K562 (cell line): ENCODE results near the gene COL6A1. TPM values are rescaled to one million over a fixed set of nuclear protein-coding genes. Genes with fewer than 3 reads are reported as not detected.

Experiments used
- BHLHE40 ChIP-seq: IDR thresholded peaks from 2 replicates; pipeline ENCODE4 v1.6.1; 2011; ENCODE audit warnings: low read length, improper control_type of control experiment
- CHD1 ChIP-seq: fragments of 200-600 bp; sonication (generic); IDR thresholded peaks from one replicate; pipeline ENCODE4 v1.6.1; 2012; ENCODE audit warnings: mild to moderate bottlenecking, moderate library complexity, low read length, inconsistent platforms
- CTCF ChIP-seq, 3 experiments: IDR thresholded peaks in 2 of 3; conservative IDR thresholded peaks in 1 of 3; 2 replicates each; pipeline ENCODE4 v1.5.1; 2011 to 2012; ENCODE audit warnings: low read length in 3 of 3, mild to moderate bottlenecking in 3 of 3, control low read depth in 2 of 3, improper control_type of control experiment in 1 of 3, inconsistent platforms in 1 of 3, low read depth in 1 of 3, mixed read lengths in 1 of 3, moderate library complexity in 1 of 3; ENCODE audit not compliant: insufficient read depth in 2 of 3
- DDX20 ChIP-seq: fragments of 450-650 bp; IDR thresholded peaks from 2 replicates; pipeline ENCODE4 v1.6.1; 2016; ENCODE audit warnings: missing genetic modification characterization, low read depth, mild to moderate bottlenecking, missing compliant biosample characterization, moderate library complexity
- MCM3 ChIP-seq: fragments of 450-650 bp; IDR thresholded peaks from 2 replicates; pipeline ENCODE4 v1.6.1; 2016
- MCM5 ChIP-seq: fragments of 450-650 bp; IDR thresholded peaks from 2 replicates; pipeline ENCODE4 v1.6.1; 2016; ENCODE audit warnings: low read depth
- MED1 ChIP-seq: sonication (generic); formaldehyde crosslinking; IDR thresholded peaks from 2 replicates; pipeline ENCODE4 v1.8.1; 2023; ENCODE audit warnings: missing genetic modification reagents, borderline replicate concordance
- MEF2A ChIP-seq: IDR thresholded peaks from 2 replicates; pipeline ENCODE4 v1.6.1; 2011; ENCODE audit warnings: low read depth, mild to moderate bottlenecking, low read length, moderate library complexity; ENCODE audit not compliant: control insufficient read depth
- MTA2 ChIP-seq: fragments of 450-650 bp; IDR thresholded peaks from 2 replicates; pipeline ENCODE4 v1.6.1; 2016; ENCODE audit warnings: low read depth
- PRPF4 ChIP-seq: fragments of 200-400 bp; formaldehyde crosslinking; IDR thresholded peaks from one replicate; pipeline ENCODE4 v1.6.1; 2017; ENCODE audit warnings: low read length, low read depth, mild to moderate bottlenecking; ENCODE audit not compliant: insufficient read depth, poor library complexity, severe bottlenecking
- TCF3 ChIP-seq: sonication (generic); formaldehyde crosslinking; IDR thresholded peaks from 2 replicates; pipeline ENCODE4 v1.4.0; 2020; ENCODE audit warnings: mild to moderate bottlenecking, missing genetic modification reagents
- ZNF436 ChIP-seq: fragments of 250-450, 450-650 bp; sonication (Bioruptor Pico); formaldehyde crosslinking; IDR thresholded peaks from 2 replicates; pipeline ENCODE4 v1.7.0; 2020; ENCODE audit warnings: mild to moderate bottlenecking
- ZSCAN32 ChIP-seq: fragments of 450-650 bp; formaldehyde crosslinking; IDR thresholded peaks from 2 replicates; pipeline ENCODE4 v1.4.0; 2020; ENCODE audit warnings: mild to moderate bottlenecking, moderate library complexity
- polyA plus RNA-seq, 8 experiments: library from polyadenylated mRNA; depleted of rRNA in 4 of 8; stranded (reverse) in 5 of 8; unstranded in 3 of 8; fragments of >200 nt; fragmentation: Nextera tagmentation in 2 of 8; fragmentation: Illumina TruSeq in 1 of 8; extraction: Ambion mirVana in 2 of 8; extraction: Trizol in 1 of 8; gene quantifications; 2 replicates each; pipeline versions ENCODE4 v1.2.1 to v1.2.3, GENCODE V29; 2011 to 2014; ENCODE audit warnings: inconsistent platforms in 1 of 8, missing spikeins in 1 of 8
- total RNA-seq, 7 experiments: library from RNA; depleted of rRNA in 6 of 7; stranded (reverse); fragments of >200 nt in 6 of 7; fragmentation: Illumina TruSeq in 2 of 7; extraction: Trizol in 2 of 7; gene quantifications; 2 replicates each; pipeline versions ENCODE4 v1.2.1 to v1.2.3, GENCODE V29; 2011 to 2021; ENCODE audit warnings: low replicate concordance in 1 of 7
- TF ChIP-seq, protein P1 (sequence below), 2 experiments: fragments of 450-650 bp in 1 of 2; sonication (generic) in 1 of 2; formaldehyde crosslinking in 1 of 2; IDR thresholded peaks; 2 replicates each; pipeline versions ENCODE4 v1.7.1 to v1.9.0; 2016 to 2022; ENCODE audit warnings: inconsistent platforms in 1 of 2, mild to moderate bottlenecking in 1 of 2, missing genetic modification reagents in 1 of 2
- TF ChIP-seq, protein P2 (sequence below): IDR thresholded peaks from 2 replicates; pipeline ENCODE4 v1.6.1; 2011; ENCODE audit not compliant: insufficient read length; ENCODE audit errors: extremely low read depth

COL6A1 gene
- total and polyA plus RNA-seq, 9 of the 15 experiments (the other 6 are each of a cell fraction or from before 2014, with no cell fraction given) = 0.07 to 1.3 (median 0.14) TPM; not detected in 3

DNA sequence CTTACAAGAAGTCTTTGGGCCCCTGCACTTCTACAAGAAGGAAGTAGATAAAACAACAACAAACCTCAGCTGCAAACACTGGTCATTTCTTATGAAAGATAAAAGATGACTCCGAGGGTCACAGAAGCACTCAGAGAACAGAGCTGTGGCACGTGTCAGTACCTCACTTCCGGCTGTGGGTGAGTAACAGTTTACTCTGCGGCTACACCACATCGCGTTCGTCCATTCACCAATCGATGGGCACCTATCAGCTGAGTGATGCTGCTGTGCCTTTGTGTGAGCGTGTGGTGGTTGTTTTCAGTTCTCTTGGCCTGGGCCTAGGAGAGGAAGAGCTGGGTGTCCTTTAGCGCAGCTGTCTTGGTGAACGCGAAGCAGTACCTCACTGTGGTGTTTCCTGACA, 49.9 kb downstream of the COL6A1 start (continued):
- TF ChIP-seq, protein P1, sequence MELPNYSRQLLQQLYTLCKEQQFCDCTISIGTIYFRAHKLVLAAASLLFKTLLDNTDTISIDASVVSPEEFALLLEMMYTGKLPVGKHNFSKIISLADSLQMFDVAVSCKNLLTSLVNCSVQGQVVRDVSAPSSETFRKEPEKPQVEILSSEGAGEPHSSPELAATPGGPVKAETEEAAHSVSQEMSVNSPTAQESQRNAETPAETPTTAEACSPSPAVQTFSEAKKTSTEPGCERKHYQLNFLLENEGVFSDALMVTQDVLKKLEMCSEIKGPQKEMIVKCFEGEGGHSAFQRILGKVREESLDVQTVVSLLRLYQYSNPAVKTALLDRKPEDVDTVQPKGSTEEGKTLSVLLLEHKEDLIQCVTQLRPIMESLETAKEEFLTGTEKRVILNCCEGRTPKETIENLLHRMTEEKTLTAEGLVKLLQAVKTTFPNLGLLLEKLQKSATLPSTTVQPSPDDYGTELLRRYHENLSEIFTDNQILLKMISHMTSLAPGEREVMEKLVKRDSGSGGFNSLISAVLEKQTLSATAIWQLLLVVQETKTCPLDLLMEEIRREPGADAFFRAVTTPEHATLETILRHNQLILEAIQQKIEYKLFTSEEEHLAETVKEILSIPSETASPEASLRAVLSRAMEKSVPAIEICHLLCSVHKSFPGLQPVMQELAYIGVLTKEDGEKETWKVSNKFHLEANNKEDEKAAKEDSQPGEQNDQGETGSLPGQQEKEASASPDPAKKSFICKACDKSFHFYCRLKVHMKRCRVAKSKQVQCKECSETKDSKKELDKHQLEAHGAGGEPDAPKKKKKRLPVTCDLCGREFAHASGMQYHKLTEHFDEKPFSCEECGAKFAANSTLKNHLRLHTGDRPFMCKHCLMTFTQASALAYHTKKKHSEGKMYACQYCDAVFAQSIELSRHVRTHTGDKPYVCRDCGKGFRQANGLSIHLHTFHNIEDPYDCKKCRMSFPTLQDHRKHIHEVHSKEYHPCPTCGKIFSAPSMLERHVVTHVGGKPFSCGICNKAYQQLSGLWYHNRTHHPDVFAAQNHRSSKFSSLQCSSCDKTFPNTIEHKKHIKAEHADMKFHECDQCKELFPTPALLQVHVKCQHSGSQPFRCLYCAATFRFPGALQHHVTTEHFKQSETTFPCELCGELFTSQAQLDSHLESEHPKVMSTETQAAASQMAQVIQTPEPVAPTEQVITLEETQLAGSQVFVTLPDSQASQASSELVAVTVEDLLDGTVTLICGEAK (IDR thresholded peaks at IDR 0.05) = 0 out of 2 replicates have a peak, but pooled peaks have one; percentile 26
- TF ChIP-seq, protein P1 (CRISPR knock-in tag; IDR thresholded peaks at IDR 0.05) = no peak
- TF ChIP-seq MED1 (CRISPR knock-in tag) = no peak
- TF ChIP-seq ZNF436 (CRISPR knock-in tag) = no peak
- TF ChIP-seq MTA2 = no peak
- no peak for TF ChIP-seq MCM3
- TF ChIP-seq ZSCAN32 (CRISPR knock-in tag) = no peak
- TF ChIP-seq MEF2A = no peak
- TF ChIP-seq BHLHE40 = peak; percentile 82
- TF ChIP-seq MCM5 = no peak
- no peak for TF ChIP-seq CTCF (IDR thresholded peaks at IDR 0.05 in 2 of 3, conservative IDR thresholded peaks at IDR 0.05 in 1 of 3; ENCODE audit: insufficient read depth in 2 of 3, low read depth in 1 of 3, low read length in 3 of 3)
- TF ChIP-seq, protein P2, sequence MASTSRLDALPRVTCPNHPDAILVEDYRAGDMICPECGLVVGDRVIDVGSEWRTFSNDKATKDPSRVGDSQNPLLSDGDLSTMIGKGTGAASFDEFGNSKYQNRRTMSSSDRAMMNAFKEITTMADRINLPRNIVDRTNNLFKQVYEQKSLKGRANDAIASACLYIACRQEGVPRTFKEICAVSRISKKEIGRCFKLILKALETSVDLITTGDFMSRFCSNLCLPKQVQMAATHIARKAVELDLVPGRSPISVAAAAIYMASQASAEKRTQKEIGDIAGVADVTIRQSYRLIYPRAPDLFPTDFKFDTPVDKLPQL = no peak
- TF ChIP-seq TCF3 = no peak
- TF ChIP-seq PRPF4 = no peak
- TF ChIP-seq DDX20 = no peak
- no peak for TF ChIP-seq CHD1
